NCI-H128 (cell line): Measurements from ENCODE around the gene ELL.

Experiments used
- DNase-seq: peaks from one replicate; lab custom pipeline; 2025; ENCODE audit not compliant: unreplicated experiment; lab: John Stamatoyannopoulos, UW

ELL gene

DNA sequence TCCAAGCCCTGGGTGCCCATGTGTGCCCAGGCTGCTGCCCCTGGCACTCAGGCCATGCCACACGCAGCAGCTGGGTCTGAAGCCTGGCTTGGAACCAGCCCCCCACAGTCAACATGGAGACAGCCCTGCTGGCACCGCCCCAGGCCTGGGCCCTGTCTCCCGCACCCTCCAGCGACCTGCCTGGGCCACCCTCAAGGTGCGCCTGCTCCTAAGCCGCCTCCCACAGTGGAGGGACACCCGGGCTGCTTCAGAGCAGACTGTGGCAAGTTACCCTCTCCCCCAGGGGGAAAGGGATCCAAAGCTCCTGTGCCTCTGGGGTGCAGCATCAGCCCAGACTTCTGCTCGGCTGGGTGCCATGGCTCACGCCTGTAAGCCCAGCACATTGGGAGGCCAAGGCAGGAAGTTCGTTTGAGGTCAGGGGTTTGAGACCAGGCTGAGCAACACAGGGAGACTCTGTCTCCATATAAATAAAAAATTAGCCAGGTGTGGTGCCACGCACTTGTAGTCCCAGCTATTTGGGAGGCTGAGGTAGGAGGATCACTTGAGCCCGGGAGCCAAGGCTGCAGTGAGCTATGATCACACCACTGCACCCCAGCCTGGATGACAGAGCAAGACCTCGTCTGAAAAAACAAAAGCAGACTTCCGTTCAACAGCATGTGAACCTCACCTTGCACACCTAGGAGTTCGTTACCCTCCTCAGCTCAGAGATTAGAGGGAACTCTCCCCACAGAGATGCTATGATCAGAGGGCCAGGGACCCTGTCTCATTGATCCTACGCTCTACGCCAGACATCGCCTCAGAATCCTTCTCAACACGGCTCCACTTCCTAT, 15.6 kb downstream of the ELL start:
- no peak for DNase-seq

DNA sequence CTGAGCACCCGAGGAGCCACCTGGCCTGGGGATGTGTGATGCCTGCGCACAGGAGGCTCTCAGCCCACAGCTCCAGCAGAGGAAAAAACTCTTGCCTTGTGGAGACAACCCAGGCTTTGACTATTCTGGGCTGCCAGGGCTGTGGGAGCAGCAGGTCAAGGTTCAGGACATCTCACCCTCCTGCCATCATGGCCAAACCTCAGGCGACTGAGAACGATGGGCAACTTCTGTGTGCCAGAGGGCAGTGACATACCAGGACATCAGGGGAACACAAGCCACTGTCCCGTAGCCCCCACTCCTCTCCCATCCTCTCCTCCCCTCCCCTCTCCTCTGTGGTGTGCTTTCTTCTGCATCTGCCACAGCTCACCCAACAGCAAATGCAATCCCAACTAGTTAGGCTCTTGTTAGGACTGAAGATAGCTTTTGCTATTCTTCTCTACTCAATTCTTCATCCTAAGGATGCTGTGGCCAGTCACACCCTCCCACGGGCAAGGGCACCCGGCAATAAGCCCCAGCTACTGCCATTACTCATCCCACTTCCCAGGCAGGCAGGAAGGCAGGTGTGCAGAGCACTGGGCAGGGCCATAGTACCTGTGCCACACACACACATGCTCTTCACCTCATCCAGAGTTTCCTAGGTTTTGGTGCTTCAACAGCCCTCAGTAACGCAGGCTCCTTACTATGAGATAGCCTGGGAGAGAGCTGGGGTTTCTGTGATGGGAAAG, 16.8 kb downstream of the ELL start:
- no peak for DNase-seq

- DNase-seq = no peak
Measured at GRCh38 chr19:18503971-18504885, 17.6 kb downstream of the ELL start.

DNA sequence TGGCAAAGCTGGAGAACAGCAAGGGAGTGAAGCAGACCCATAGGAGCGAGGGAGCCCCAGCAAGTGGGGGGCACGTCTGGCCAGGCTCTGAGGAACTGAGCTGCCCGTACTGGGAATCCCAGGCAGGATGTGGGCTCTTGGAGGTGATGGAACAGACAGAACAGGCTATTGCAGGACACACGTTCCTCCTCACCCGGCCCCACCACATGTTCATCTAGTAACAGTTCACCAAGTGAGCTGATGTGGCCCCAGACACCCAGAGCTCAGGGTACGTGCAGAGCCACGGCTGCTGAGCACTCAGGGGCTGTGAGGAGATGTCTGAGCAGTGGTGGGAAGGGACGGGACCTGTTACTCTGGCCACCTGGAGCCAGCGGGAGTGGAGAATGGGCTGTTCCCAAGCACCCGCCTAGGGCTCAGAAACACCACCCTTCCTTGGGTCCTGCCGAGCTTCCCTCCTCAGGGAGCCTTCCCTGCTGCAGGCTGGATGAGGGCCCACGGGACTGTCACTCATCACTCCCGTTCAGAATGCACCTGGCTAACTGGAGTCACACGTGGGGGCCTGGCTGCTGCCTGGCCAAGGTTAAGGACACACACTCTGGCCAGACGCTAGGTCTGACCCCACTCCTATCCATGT, 18.4 kb downstream of the ELL start:
- DNase-seq = no peak

DNA sequence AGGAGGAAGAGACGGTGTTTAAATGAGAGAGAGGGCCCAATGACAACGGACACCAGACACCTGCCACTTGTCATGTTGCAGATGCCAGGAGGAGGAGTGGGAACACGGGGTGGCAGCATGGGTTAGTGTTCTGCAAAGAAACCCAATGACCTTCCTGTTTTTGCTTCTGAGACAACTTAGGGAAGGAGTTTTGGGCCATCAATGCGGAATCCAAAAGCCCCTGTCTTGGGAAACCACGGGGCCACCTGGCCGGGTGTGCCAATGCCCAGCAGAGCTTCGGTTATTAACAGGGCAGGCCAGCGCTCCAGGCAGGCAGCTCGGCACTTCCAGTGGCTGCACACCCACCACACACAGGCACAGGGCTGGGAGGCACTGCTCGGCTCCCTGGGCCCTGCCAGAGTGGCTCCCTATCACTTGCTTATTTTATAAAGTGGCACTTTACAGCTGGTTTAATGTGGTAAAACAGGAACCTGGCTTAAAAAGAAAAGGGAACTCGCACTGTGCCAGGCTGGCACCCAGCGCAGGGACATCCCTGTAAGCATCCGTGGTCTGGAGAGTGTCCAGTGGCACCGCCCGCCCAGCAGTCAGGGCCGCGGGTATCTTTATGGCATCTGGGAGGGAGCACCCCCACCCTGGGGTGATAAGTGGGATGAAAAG, 19.1 kb downstream of the ELL start:
- no peak for DNase-seq

- DNase-seq = no peak
Measured at GRCh38 chr19:18502246-18502637, 19.6 kb downstream of the ELL start.

- DNase-seq = no peak
Measured at GRCh38 chr19:18501832-18502231, 20.0 kb downstream of the ELL start.

GRCh38 chr19:18501351-18501750, 20.5 kb downstream of the ELL start:
- DNase-seq = no peak

GRCh38 chr19:18500799-18501198, 21.1 kb downstream of the ELL start:
- no peak for DNase-seq

DNA sequence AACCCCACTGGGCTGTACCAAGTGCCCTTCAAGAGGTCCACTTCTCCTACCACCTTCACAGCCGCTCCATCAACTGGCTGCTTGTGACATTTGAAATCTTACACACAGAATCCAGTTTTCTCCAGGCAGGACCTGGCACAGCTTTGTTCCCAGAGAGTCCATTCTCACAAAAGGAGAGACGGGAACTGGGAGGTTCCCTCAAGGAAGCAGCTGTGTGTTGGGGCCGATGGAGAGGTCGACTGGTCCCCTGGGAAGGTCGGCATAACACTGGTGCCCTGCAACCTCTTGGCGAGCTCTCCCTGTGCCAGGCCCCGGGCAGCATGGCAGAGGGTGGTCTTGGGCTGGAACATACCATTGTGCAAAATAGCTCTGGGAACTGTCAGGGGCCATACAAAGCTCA, 21.5 kb downstream of the ELL start:
- DNase-seq = no peak

- DNase-seq = no peak
Measured at GRCh38 chr19:18499055-18499775, 22.7 kb downstream of the ELL start.

- DNase-seq = no peak
Measured at GRCh38 chr19:18496980-18497256, 25.0 kb downstream of the ELL start.

- DNase-seq = no peak
Measured at GRCh38 chr19:18496167-18496979, 25.5 kb downstream of the ELL start.

DNA sequence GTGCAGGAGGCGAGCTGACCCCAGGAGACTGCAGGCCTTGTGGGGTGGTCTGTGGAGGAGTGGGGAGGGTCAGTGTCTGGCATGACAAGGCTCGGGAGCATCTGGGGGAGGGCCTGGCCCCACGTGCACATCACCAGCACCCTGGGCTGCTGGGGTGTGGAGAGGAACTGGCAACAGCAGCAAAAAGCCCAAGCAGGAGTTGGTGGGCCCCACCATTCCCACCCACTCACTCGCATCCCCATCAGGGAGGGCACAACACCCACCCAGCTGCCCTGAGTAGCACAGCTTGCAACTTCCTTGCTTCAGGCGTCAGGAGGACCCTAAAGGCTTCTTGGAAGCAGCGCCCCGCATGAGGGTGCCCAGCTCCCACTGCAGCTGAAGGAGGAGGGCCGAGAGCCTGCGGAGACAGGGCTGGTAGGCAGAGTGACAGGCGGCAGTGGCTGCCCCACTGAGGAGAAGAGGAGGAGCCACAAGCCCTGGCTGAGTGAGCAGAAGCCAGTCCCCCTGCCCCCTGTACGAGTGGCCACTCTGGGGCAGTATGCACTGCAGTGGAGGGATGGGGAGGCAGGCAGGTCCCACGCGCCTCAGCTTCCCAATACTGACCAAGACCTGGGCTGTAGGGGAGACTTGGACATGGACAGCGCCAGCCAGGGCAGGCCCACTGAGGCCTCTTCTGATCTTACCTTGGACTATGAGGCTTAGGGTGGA, 26.5 kb downstream of the ELL start:
- DNase-seq = no peak

GRCh38 chr19:18494267-18494607, 27.6 kb downstream of the ELL start:
- DNase-seq = no peak

GRCh38 chr19:18493440-18494266, 28.2 kb downstream of the ELL start:
- DNase-seq = no peak

- no peak for DNase-seq
Measured at GRCh38 chr19:18491995-18492953, 29.6 kb downstream of the ELL start.
